ENCODE results near the gene MIDN.

MIDN gene

GRCh38 chr19:1283207-1283916 lies 35.0 kb downstream of the MIDN start:
- no peak for DNase-seq (ENCODE audit: low read depth)

GRCh38 chr19:1283917-1284292 lies 35.5 kb downstream of the MIDN start:
- no peak for DNase-seq (ENCODE audit: low read depth)

GRCh38 chr19:1284293-1284978 lies 36.1 kb downstream of the MIDN start:
- no peak for DNase-seq (ENCODE audit: low read depth)

- no peak for DNase-seq (ENCODE audit: low read depth)
These were observed 36.8 kb downstream of the MIDN start for GRCh38 chr19:1284979-1285736.

- DNase-seq (ENCODE audit: low read depth) = no peak
These were observed 37.5 kb downstream of the MIDN start, which contains the start of gene EFNA2 for GRCh38 chr19:1285737-1286360. Gene EFNA2 (plus strand): TSS chr19:1285873. CDS start chr19:1286169, 296 bp downstream.

GRCh38 chr19:1286487-1287353 lies 38.3 kb downstream of the MIDN start:
- no peak for DNase-seq (ENCODE audit: low read depth)

- DNase-seq (ENCODE audit: low read depth) = no peak
These were observed 39.2 kb downstream of the MIDN start for GRCh38 chr19:1287354-1288225.

- DNase-seq (ENCODE audit: low read depth) = no peak
These were observed 39.8 kb downstream of the MIDN start for GRCh38 chr19:1288226-1288612.

GRCh38 chr19:1288833-1289685 lies 40.7 kb downstream of the MIDN start:
- no peak for DNase-seq (ENCODE audit: low read depth)

- no peak for DNase-seq (ENCODE audit: low read depth)
These were observed 41.3 kb downstream of the MIDN start for GRCh38 chr19:1289686-1290025.

- no peak for DNase-seq (ENCODE audit: low read depth)
These were observed 41.9 kb downstream of the MIDN start for GRCh38 chr19:1290196-1290702.

- no peak for DNase-seq (ENCODE audit: low read depth)
These were observed 42.6 kb downstream of the MIDN start for GRCh38 chr19:1290703-1291651.

GRCh38 chr19:1291761-1292418 lies 43.5 kb downstream of the MIDN start:
- DNase-seq (ENCODE audit: low read depth) = no peak

GRCh38 chr19:1292419-1293151 lies 44.2 kb downstream of the MIDN start:
- DNase-seq (ENCODE audit: low read depth) = no peak

GRCh38 chr19:1293782-1294604 lies 45.6 kb downstream of the MIDN start:
- DNase-seq (ENCODE audit: low read depth) = no peak

- no peak for DNase-seq (ENCODE audit: low read depth)
These were observed 46.3 kb downstream of the MIDN start for GRCh38 chr19:1294688-1295087.
